Endothelial cell of umbilical vein (primary cell): Measurements from ENCODE around the gene NAXD. TPM values are rescaled to one million over a fixed set of nuclear protein-coding genes. Genes with fewer than 3 reads are reported as not detected.

Source experiments
- BruUV-seq: library from RNA; stranded (reverse); fragments of 400-500 nt; replicated peaks from 2 replicates; lab custom pipeline; 2021; lab: Mats Ljungman, UMichigan
- CTCF ChIA-PET: fragments of 300-600, 350-600 bp; sonication (Branson Sonifier 250); formaldehyde crosslinking; loops from one replicate; lab custom pipeline; 2021; ENCODE audit warnings: antibody characterized with exemption, inconsistent platforms; lab: Charles Lee
- POLR2A ChIA-PET: fragments of 300-600, 350-600 bp; sonication (Branson Sonifier 250); formaldehyde crosslinking; loops from one replicate; lab custom pipeline; 2021; ENCODE audit warnings: antibody characterized with exemption, inconsistent platforms; lab: Charles Lee
- DNase-seq: peaks from one replicate; pipeline ENCODE4 v3.0.0-alpha.2; 2011; ENCODE audit warnings: low read depth, low spot score
- FAIRE-seq: peaks from 2 replicates; lab custom pipeline; 2011; peaks lifted over from hg19 to GRCh38; lab: Jason Lieb, UNC
- H2AFZ ChIP-seq: 2 replicates; pipeline ENCODE4 v1.6.0; 2012; ENCODE audit warnings: low read depth, low read length, control low read depth, inconsistent platforms
- H3K27ac ChIP-seq: 2 replicates; pipeline ENCODE4 v1.5.1; 2011; ENCODE audit warnings: low read depth, mild to moderate bottlenecking, control low read depth, low read length, moderate library complexity; ENCODE audit not compliant: insufficient read depth
- H3K27me3 ChIP-seq, 2 experiments: 2 replicates each; pipeline versions ENCODE4 v1.6.0 to v1.6.1; 2011; ENCODE audit warnings: low read length in 2 of 2, mixed read lengths in 1 of 2; ENCODE audit not compliant: control insufficient read depth in 2 of 2, insufficient read depth in 2 of 2
- H3K36me3 ChIP-seq, 2 experiments: 2 replicates in 1 of 2; 3 replicates in 1 of 2; pipeline ENCODE4 v1.5.1; 2011; ENCODE audit warnings: low read length in 2 of 2, mild to moderate bottlenecking in 1 of 2, moderate library complexity in 1 of 2; ENCODE audit not compliant: control insufficient read depth in 2 of 2, insufficient read depth in 2 of 2; ENCODE audit errors: extremely low read depth in 1 of 2
- H3K4me1 ChIP-seq: 3 replicates; pipeline ENCODE4 v1.5.1; 2011; ENCODE audit warnings: mild to moderate bottlenecking, low read length; ENCODE audit not compliant: control insufficient read depth, insufficient read depth; ENCODE audit errors: extremely low read depth
- H3K4me2 ChIP-seq: 2 replicates; pipeline ENCODE4 v1.6.1; 2011; ENCODE audit warnings: low read length, control low read depth, mixed read lengths; ENCODE audit not compliant: insufficient read depth
- H3K4me3 ChIP-seq, 3 experiments: fragments of 200-600 bp in 1 of 3; sonication (generic), shearing (Covaris generic) in 1 of 3; replicated peaks in 1 of 3; 2 replicates each; pipeline ENCODE4 v1.5.1; 2011 to 2016; ENCODE audit warnings: control low read depth in 3 of 3, low read length in 3 of 3, mild to moderate bottlenecking in 2 of 3, inconsistent platforms in 1 of 3, low read depth in 1 of 3, moderate library complexity in 1 of 3; ENCODE audit not compliant: insufficient read depth in 1 of 3
- H3K79me2 ChIP-seq: 2 replicates; pipeline ENCODE4 v1.6.0; 2012; ENCODE audit warnings: low read length, inconsistent platforms; ENCODE audit not compliant: control insufficient read depth, insufficient read depth
- H3K9ac ChIP-seq: replicated peaks from 2 replicates; pipeline ENCODE3; 2011; ENCODE audit warnings: low read length, control low read depth; ENCODE audit not compliant: insufficient read depth; ENCODE audit errors: extremely low read depth
- H3K9me1 ChIP-seq: replicated peaks from 3 replicates; pipeline ENCODE4 v1.6.0; 2011; ENCODE audit warnings: mild to moderate bottlenecking, low read length; ENCODE audit not compliant: control insufficient read depth, insufficient read depth; ENCODE audit errors: extremely low read depth
- H3K9me3 ChIP-seq: replicated peaks from 2 replicates; pipeline ENCODE4 v1.5.1; 2012; ENCODE audit warnings: low read length, inconsistent platforms; ENCODE audit not compliant: control insufficient read depth, insufficient read depth
- H4K20me1 ChIP-seq: replicated peaks from 2 replicates; pipeline ENCODE3; 2011; ENCODE audit warnings: mild to moderate bottlenecking, low read length; ENCODE audit not compliant: control insufficient read depth, insufficient read depth; ENCODE audit errors: extremely low read depth
- EZH2 ChIP-seq: IDR thresholded peaks from 2 replicates; pipeline ENCODE4 v1.6.1; 2012; ENCODE audit warnings: borderline replicate concordance, low read depth, mild to moderate bottlenecking, moderate library complexity, low read length, inconsistent platforms; ENCODE audit not compliant: severe bottlenecking
- FOS ChIP-seq: IDR thresholded peaks from 2 replicates; pipeline ENCODE4 v1.6.1; 2011; ENCODE audit warnings: mild to moderate bottlenecking, low read length, moderate library complexity, borderline replicate concordance; ENCODE audit not compliant: insufficient read depth
- GATA2 ChIP-seq: IDR thresholded peaks from 2 replicates; pipeline ENCODE4 v1.7.0; 2011; ENCODE audit warnings: low read depth, mild to moderate bottlenecking, moderate library complexity, mixed read lengths, low read length; ENCODE audit not compliant: insufficient read length, insufficient read depth
- JUN ChIP-seq: IDR thresholded peaks from 2 replicates; pipeline ENCODE4 v1.6.1; 2011; ENCODE audit warnings: borderline replicate concordance, low read depth; ENCODE audit not compliant: insufficient read length, insufficient read depth
- MYC ChIP-seq: IDR thresholded peaks from one replicate; pipeline ENCODE4 v1.6.1; 2011; ENCODE audit warnings: mild to moderate bottlenecking, low read depth, low read length
- POLR2A ChIP-seq: IDR thresholded peaks from 2 replicates; pipeline ENCODE4 v1.6.1; 2012; ENCODE audit warnings: low read depth, mild to moderate bottlenecking, control low read depth, low read length
- POLR2AphosphoS5 ChIP-seq: IDR thresholded peaks from 2 replicates; pipeline ENCODE4 v1.6.1; 2012; ENCODE audit warnings: low read depth, mild to moderate bottlenecking, control low read depth, low read length, moderate library complexity; ENCODE audit not compliant: insufficient read depth
- dilution Hi-C: fragments of 300-500 bp; cut with MboI; formaldehyde crosslinking; loops from one replicate; pipeline ENCODE4 v1.15.0; 2019; ENCODE audit warnings: low sequenced_read_pairs; ENCODE audit not compliant: extremely low pct_ligation_motif_present
- intact Hi-C: fragments of 100-400 bp; cut with micrococcal nuclease; formaldehyde crosslinking; loops from one replicate; pipeline ENCODE4 v1.10.0; 2022
- polyA plus RNA-seq, 4 experiments: library from polyadenylated mRNA; depleted of rRNA in 3 of 4; stranded (reverse) in 3 of 4; unstranded in 1 of 4; fragments of >200 nt; gene quantifications; 2 replicates each; pipeline versions ENCODE4 v1.2.1 to v1.2.3, GENCODE V29; 2011 to 2012; ENCODE audit warnings: missing spikeins in 1 of 4
- total RNA-seq: library from RNA; stranded (reverse); gene quantifications from 2 replicates; pipeline ENCODE4 v1.2.3, GENCODE V29; 2021
- TF ChIP-seq, protein P1 (sequence below): IDR thresholded peaks from 2 replicates; pipeline ENCODE4 v1.6.1; 2011; ENCODE audit not compliant: insufficient read depth, insufficient read length
- TF ChIP-seq, protein P2 (sequence below), 2 donors: IDR thresholded peaks; 1 replicate in 1 of 2; 2 replicates in 1 of 2; pipeline ENCODE4 v1.5.1; 2011; ENCODE audit warnings: low read length in 2 of 2, mild to moderate bottlenecking in 2 of 2, moderate library complexity in 2 of 2, control low read depth in 1 of 2, inconsistent platforms in 1 of 2, low read depth in 1 of 2; ENCODE audit not compliant: insufficient read depth in 1 of 2; ENCODE audit errors: extremely low read depth in 1 of 2

NAXD gene
- total and polyA plus RNA-seq, 2 donors (not counting 3 experiments of a cell fraction or from before 2014, with no cell fraction given): 19.9 to 42.9 TPM

DNA sequence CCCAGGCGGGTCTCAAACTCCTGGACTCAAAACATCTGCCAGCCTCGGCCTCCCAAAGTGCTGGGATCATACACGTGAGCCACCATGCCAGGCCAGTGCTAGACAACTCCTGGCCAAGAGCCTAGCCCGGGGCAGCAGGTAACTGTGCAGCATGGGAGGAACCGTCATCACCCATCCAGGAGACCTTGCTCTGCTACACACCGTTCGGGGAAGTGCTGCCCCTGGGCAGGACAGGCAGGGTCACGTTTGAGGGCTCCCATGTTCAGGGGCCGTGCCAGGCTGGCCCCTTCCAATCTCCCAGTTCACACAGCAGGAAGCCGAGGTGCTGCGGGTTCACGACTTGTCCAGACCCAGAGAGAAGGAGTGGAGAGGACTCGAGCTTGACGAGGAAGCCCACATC, 35.1 kb downstream of the NAXD start:
- Histone ChIP-seq H3K9me1 (no peaks in the 10 kb centered on the region), H3K4me2 (no peak overlapping the region), H3K9ac (no peak overlapping the region), H2AFZ (no peak overlapping the region), H3K27ac (no peak overlapping the region), H3K36me3 (peaks cover 0 to 5% of the 10 kb centered on the region in 2 experiments), H3K9me3 (no peaks in the 10 kb centered on the region), H3K4me1 (no peaks in the 10 kb centered on the region), H3K79me2 (no peaks in the 10 kb centered on the region), H3K27me3 (no peaks in the 10 kb centered on the region), H3K4me3 (no peak overlapping the region), H4K20me1 (no peaks in the 10 kb centered on the region)
- TF ChIP-seq, protein P1, sequence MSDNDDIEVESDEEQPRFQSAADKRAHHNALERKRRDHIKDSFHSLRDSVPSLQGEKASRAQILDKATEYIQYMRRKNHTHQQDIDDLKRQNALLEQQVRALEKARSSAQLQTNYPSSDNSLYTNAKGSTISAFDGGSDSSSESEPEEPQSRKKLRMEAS: no peak
- TF ChIP-seq EZH2 (no peak), MYC (no peak), GATA2 (no peak), FOS (no peak), POLR2AphosphoS5 (no peak), JUN (no peak), POLR2A (no peak)
- TF ChIP-seq, protein P2, sequence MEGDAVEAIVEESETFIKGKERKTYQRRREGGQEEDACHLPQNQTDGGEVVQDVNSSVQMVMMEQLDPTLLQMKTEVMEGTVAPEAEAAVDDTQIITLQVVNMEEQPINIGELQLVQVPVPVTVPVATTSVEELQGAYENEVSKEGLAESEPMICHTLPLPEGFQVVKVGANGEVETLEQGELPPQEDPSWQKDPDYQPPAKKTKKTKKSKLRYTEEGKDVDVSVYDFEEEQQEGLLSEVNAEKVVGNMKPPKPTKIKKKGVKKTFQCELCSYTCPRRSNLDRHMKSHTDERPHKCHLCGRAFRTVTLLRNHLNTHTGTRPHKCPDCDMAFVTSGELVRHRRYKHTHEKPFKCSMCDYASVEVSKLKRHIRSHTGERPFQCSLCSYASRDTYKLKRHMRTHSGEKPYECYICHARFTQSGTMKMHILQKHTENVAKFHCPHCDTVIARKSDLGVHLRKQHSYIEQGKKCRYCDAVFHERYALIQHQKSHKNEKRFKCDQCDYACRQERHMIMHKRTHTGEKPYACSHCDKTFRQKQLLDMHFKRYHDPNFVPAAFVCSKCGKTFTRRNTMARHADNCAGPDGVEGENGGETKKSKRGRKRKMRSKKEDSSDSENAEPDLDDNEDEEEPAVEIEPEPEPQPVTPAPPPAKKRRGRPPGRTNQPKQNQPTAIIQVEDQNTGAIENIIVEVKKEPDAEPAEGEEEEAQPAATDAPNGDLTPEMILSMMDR (IDR thresholded peaks at IDR 0.05; ENCODE audit: extremely low read depth in 1 of 2, insufficient read depth in 1 of 2, low read depth in 1 of 2, low read length in 2 of 2): no peak
- DNase-seq (no peak), FAIRE-seq (no peak)
- CTCF ChIA-PET: no interaction called here
- intact Hi-C loops: no loop called here
- dilution Hi-C loops: no loop called here
- POLR2A ChIA-PET: no interaction called here
- no TSS peak for BruUV-seq
